Kidney epithelial cell (primary cell): ENCODE data around the gene PRAMEF10. TPM values are rescaled to one million over a fixed set of nuclear protein-coding genes. Genes with fewer than 3 reads are reported as not detected.
"Not testable (repeated sequence)": the region's sequence is repeated elsewhere in the genome, so short reads cannot be mapped to it uniquely, and the experiment has no call there.

ENCODE experiments used
- DNase-seq: peaks from one replicate; pipeline ENCODE4 v3.0.0-alpha.2; 2010; ENCODE audit warnings: low read depth
- H3K27me3 ChIP-seq: 2 replicates; pipeline ENCODE4 v1.6.0; 2011; ENCODE audit warnings: low read length; ENCODE audit not compliant: control insufficient read depth, insufficient read depth
- H3K36me3 ChIP-seq: 2 replicates; pipeline ENCODE4 v1.5.1; 2011; ENCODE audit warnings: low read length; ENCODE audit not compliant: control insufficient read depth, insufficient read depth
- H3K4me3 ChIP-seq: 2 replicates; pipeline ENCODE4 v1.5.1; 2011; ENCODE audit warnings: low read depth, mild to moderate bottlenecking, control low read depth, low read length
- total RNA-seq: library from RNA; depleted of rRNA; stranded (reverse); fragments of >200 nt; gene quantifications from 2 replicates; pipeline ENCODE4 v1.2.3, GENCODE V29; 2015

Gene PRAMEF10
- total RNA-seq = not detected in 2 replicates

GRCh38 chr1:12898170-12898569 is at the start of gene PRAMEF10:
Gene PRAMEF10, minus strand, starts transcription at chr1:12898270. Its CDS starts 2,423 bp downstream, at chr1:12895847.
- not testable (repeated sequence) for H3K4me3 ChIP-seq, DNase-seq, H3K27me3 ChIP-seq, H3K36me3 ChIP-seq

GRCh38 chr1:12947480-12947879 is 49.4 kb upstream of the PRAMEF10 start, which contains the start of gene PRAMEF6:
Gene PRAMEF6, minus strand, starts transcription at chr1:12947580. Its CDS starts 5,062 bp downstream, at chr1:12942518.
- not testable (repeated sequence) for H3K4me3 ChIP-seq, DNase-seq, H3K27me3 ChIP-seq, H3K36me3 ChIP-seq

- not testable (repeated sequence) for H3K4me3 ChIP-seq, DNase-seq, H3K27me3 ChIP-seq
Observed at GRCh38 chr1:12924368-12924767, 26.3 kb upstream of the PRAMEF10 start.

GRCh38 chr1:12921749-12922148 is 23.7 kb upstream of the PRAMEF10 start:
- H3K27me3 ChIP-seq, DNase-seq, H3K4me3 ChIP-seq, H3K36me3 ChIP-seq: not testable (repeated sequence)

More at GRCh38 chr1:12924368-12924767, 26.3 kb upstream of the PRAMEF10 start:
- H3K36me3 ChIP-seq = not testable (repeated sequence)

- H3K27me3 ChIP-seq, H3K4me3 ChIP-seq, DNase-seq, H3K36me3 ChIP-seq: not testable (repeated sequence)
Observed at GRCh38 chr1:12916310-12916709, 18.2 kb upstream of the PRAMEF10 start, which contains the start of gene PRAMEF7. Gene PRAMEF7, plus strand, starts transcription at chr1:12916610. Its CDS starts 1,083 bp downstream, at chr1:12917693.

- not testable (repeated sequence) for H3K36me3 ChIP-seq, H3K4me3 ChIP-seq, DNase-seq, H3K27me3 ChIP-seq
Observed at GRCh38 chr1:12903793-12904572, 5.9 kb upstream of the PRAMEF10 start.

GRCh38 chr1:12899186-12899585 is 1.1 kb upstream of the PRAMEF10 start:
- H3K27me3 ChIP-seq, H3K4me3 ChIP-seq, H3K36me3 ChIP-seq, DNase-seq: not testable (repeated sequence)

- not testable (repeated sequence) for H3K4me3 ChIP-seq, H3K27me3 ChIP-seq, DNase-seq, H3K36me3 ChIP-seq
Observed at GRCh38 chr1:12886101-12886500, 12.0 kb downstream of the PRAMEF10 start, which contains the start of gene PRAMEF4. Gene PRAMEF4, minus strand, starts transcription at chr1:12886201. Its CDS starts 2,807 bp downstream, at chr1:12883394.

GRCh38 chr1:12878453-12878852 is 19.6 kb downstream of the PRAMEF10 start:
- H3K27me3 ChIP-seq, H3K4me3 ChIP-seq, DNase-seq, H3K36me3 ChIP-seq: not testable (repeated sequence)

GRCh38 chr1:12863131-12863880 is 34.8 kb downstream of the PRAMEF10 start:
- not testable (repeated sequence) for H3K27me3 ChIP-seq, DNase-seq, H3K36me3 ChIP-seq, H3K4me3 ChIP-seq

GRCh38 chr1:12856786-12857185 is 41.3 kb downstream of the PRAMEF10 start, which contains the start of gene PRAMEF2:
Gene PRAMEF2, plus strand, starts transcription at chr1:12857086. Its CDS starts 1,924 bp downstream, at chr1:12859010.
- not testable (repeated sequence) for H3K4me3 ChIP-seq, DNase-seq, H3K36me3 ChIP-seq, H3K27me3 ChIP-seq
